Activated naive CD8-positive, alpha-beta T cell treated with anti-CD3 and anti-CD28 coated beads for 36 hours (primary cell): ENCODE results near the gene CNFN. TPM values are rescaled to one million over a fixed set of nuclear protein-coding genes. Genes with fewer than 3 reads are reported as not detected.

Source experiments
- DNase-seq: peaks from one replicate; pipeline ENCODE4 v3.0.0; 2021
- H3K27ac Mint-ChIP-seq: one replicate; pipeline ENCODE4 v1.8.0; 2022; ENCODE audit warnings: mild to moderate bottlenecking, moderate library complexity, mixed read lengths
- H3K27me3 Mint-ChIP-seq: one replicate; pipeline ENCODE4 v1.8.0; 2022; ENCODE audit warnings: mild to moderate bottlenecking, mixed read lengths
- H3K36me3 Mint-ChIP-seq: one replicate; pipeline ENCODE4 v1.8.0; 2021; ENCODE audit warnings: mild to moderate bottlenecking, mixed read lengths
- H3K4me1 Mint-ChIP-seq: one replicate; pipeline ENCODE4 v1.8.0; 2021; ENCODE audit warnings: mixed read lengths
- H3K4me3 Mint-ChIP-seq: one replicate; pipeline ENCODE4 v1.8.0; 2022; ENCODE audit warnings: mild to moderate bottlenecking, moderate library complexity, mixed read lengths
- H3K9me3 Mint-ChIP-seq: one replicate; pipeline ENCODE4 v1.8.0; 2022; ENCODE audit warnings: mixed read lengths
- total RNA-seq, 2 experiments: library from RNA; stranded (reverse); gene quantifications; one replicate each; pipeline ENCODE4 v1.2.3, GENCODE V29; 2021

The CNFN gene
- total RNA-seq, 2 experiments from 2014 or later = not detected

- no peaks in the 10 kb centered on the region for H3K9me3 Mint-ChIP-seq
- DNase-seq = no peak
- no peaks in the 10 kb centered on the region for H3K27me3 Mint-ChIP-seq
- no peak overlapping the region for H3K4me3 Mint-ChIP-seq
- H3K27ac Mint-ChIP-seq = no peak overlapping the region
- peaks cover 14% of the 10 kb centered on the region for H3K36me3 Mint-ChIP-seq
- H3K4me1 Mint-ChIP-seq = peaks cover 40% of the 10 kb centered on the region
These were observed 31.0 kb upstream of the CNFN start for GRCh38 chr19:42421101-42421500.

GRCh38 chr19:42420055-42420544 is 30.0 kb upstream of the CNFN start:
- Mint-ChIP-seq H3K27me3 (no peaks in the 10 kb centered on the region), H3K27ac (no peak overlapping the region)

GRCh38 chr19:42419309-42419708 is 29.2 kb upstream of the CNFN start:
- Mint-ChIP-seq H3K9me3 (no peaks in the 10 kb centered on the region), H3K27me3 (no peaks in the 10 kb centered on the region), H3K4me1 (peaks cover 37% of the 10 kb centered on the region), H3K36me3 (peaks cover 14% of the 10 kb centered on the region), H3K27ac (no peak overlapping the region), H3K4me3 (no peak overlapping the region)
- DNase-seq = no peak

More at GRCh38 chr19:42420055-42420544, 30.0 kb upstream of the CNFN start:
- Mint-ChIP-seq H3K9me3 (no peaks in the 10 kb centered on the region), H3K36me3 (peaks cover 14% of the 10 kb centered on the region), H3K4me1 (peaks cover 40% of the 10 kb centered on the region), H3K4me3 (no peak overlapping the region)
- DNase-seq = peak; percentile 78

GRCh38 chr19:42412661-42413076 is 22.6 kb upstream of the CNFN start:
- Mint-ChIP-seq H3K27ac (no peak overlapping the region), H3K9me3 (no peaks in the 10 kb centered on the region), H3K4me1 (no peaks in the 10 kb centered on the region), H3K4me3 (no peak overlapping the region), H3K36me3 (peaks cover 2% of the 10 kb centered on the region), H3K27me3 (no peaks in the 10 kb centered on the region)
- no peak for DNase-seq

GRCh38 chr19:42412227-42412626 is 22.1 kb upstream of the CNFN start:
- Mint-ChIP-seq H3K4me1 (no peaks in the 10 kb centered on the region), H3K27me3 (no peaks in the 10 kb centered on the region), H3K36me3 (peaks cover 2% of the 10 kb centered on the region), H3K27ac (no peak overlapping the region), H3K4me3 (no peak overlapping the region), H3K9me3 (no peaks in the 10 kb centered on the region)
- no peak for DNase-seq

- H3K27ac Mint-ChIP-seq = no peak overlapping the region
These were observed 21.6 kb upstream of the CNFN start for GRCh38 chr19:42411581-42412178.

GRCh38 chr19:42410371-42410770 is 20.3 kb upstream of the CNFN start:
- no peaks in the 10 kb centered on the region for H3K27me3 Mint-ChIP-seq
- no peaks in the 10 kb centered on the region for H3K4me1 Mint-ChIP-seq
- DNase-seq = no peak
- no peak overlapping the region for H3K4me3 Mint-ChIP-seq
- no peak overlapping the region for H3K27ac Mint-ChIP-seq
- H3K36me3 Mint-ChIP-seq = peaks cover 5% of the 10 kb centered on the region
- H3K9me3 Mint-ChIP-seq = no peaks in the 10 kb centered on the region

More at GRCh38 chr19:42411581-42412178, 21.6 kb upstream of the CNFN start:
- no peaks in the 10 kb centered on the region for H3K4me1 Mint-ChIP-seq
- peaks cover 2% of the 10 kb centered on the region for H3K36me3 Mint-ChIP-seq
- no peaks in the 10 kb centered on the region for H3K27me3 Mint-ChIP-seq
- no peak for DNase-seq
- H3K9me3 Mint-ChIP-seq = no peaks in the 10 kb centered on the region
- H3K4me3 Mint-ChIP-seq = no peak overlapping the region

- Mint-ChIP-seq H3K4me1 (no peaks in the 10 kb centered on the region), H3K9me3 (no peaks in the 10 kb centered on the region), H3K4me3 (no peak overlapping the region), H3K36me3 (peaks cover 10% of the 10 kb centered on the region), H3K27me3 (no peaks in the 10 kb centered on the region), H3K27ac (no peak overlapping the region)
- no peak for DNase-seq
These were observed 19.4 kb upstream of the CNFN start for GRCh38 chr19:42409477-42409876.

- Mint-ChIP-seq H3K4me3 (no peak overlapping the region), H3K4me1 (no peaks in the 10 kb centered on the region), H3K27ac (no peak overlapping the region), H3K27me3 (no peaks in the 10 kb centered on the region), H3K36me3 (peaks cover 12% of the 10 kb centered on the region), H3K9me3 (no peaks in the 10 kb centered on the region)
- no peak for DNase-seq
These were observed 17.7 kb upstream of the CNFN start for GRCh38 chr19:42407816-42408175.

- H3K27ac Mint-ChIP-seq = no peak overlapping the region
- DNase-seq = no peak
- no peaks in the 10 kb centered on the region for H3K9me3 Mint-ChIP-seq
- H3K27me3 Mint-ChIP-seq = no peaks in the 10 kb centered on the region
- peaks cover 3% of the 10 kb centered on the region for H3K4me1 Mint-ChIP-seq
- H3K36me3 Mint-ChIP-seq = peaks cover 12% of the 10 kb centered on the region
- H3K4me3 Mint-ChIP-seq = no peak overlapping the region
These were observed 17.2 kb upstream of the CNFN start for GRCh38 chr19:42407085-42407815.

GRCh38 chr19:42406111-42406510 is 16.0 kb upstream of the CNFN start:
- H3K4me1 Mint-ChIP-seq = peaks cover 10% of the 10 kb centered on the region
- peaks cover 12% of the 10 kb centered on the region for H3K36me3 Mint-ChIP-seq
- no peaks in the 10 kb centered on the region for H3K27me3 Mint-ChIP-seq
- no peak for DNase-seq
- H3K27ac Mint-ChIP-seq = no peak overlapping the region
- no peak overlapping the region for H3K4me3 Mint-ChIP-seq
- H3K9me3 Mint-ChIP-seq = no peaks in the 10 kb centered on the region

GRCh38 chr19:42403586-42403985 is 13.5 kb upstream of the CNFN start:
- H3K9me3 Mint-ChIP-seq = no peaks in the 10 kb centered on the region

GRCh38 chr19:42402376-42403116 is 12.4 kb upstream of the CNFN start:
- Mint-ChIP-seq H3K27ac (peak overlapping the region; percentile 66), H3K9me3 (no peaks in the 10 kb centered on the region), H3K36me3 (peaks cover 12% of the 10 kb centered on the region), H3K4me3 (peak overlapping the region; percentile 79), H3K4me1 (peaks cover 26% of the 10 kb centered on the region), H3K27me3 (no peaks in the 10 kb centered on the region)
- DNase-seq = no peak

More at GRCh38 chr19:42403586-42403985, 13.5 kb upstream of the CNFN start:
- no peak overlapping the region for H3K27ac Mint-ChIP-seq
- no peaks in the 10 kb centered on the region for H3K27me3 Mint-ChIP-seq
- DNase-seq = no peak
- peaks cover 12% of the 10 kb centered on the region for H3K36me3 Mint-ChIP-seq
- H3K4me1 Mint-ChIP-seq = peaks cover 20% of the 10 kb centered on the region
- H3K4me3 Mint-ChIP-seq = no peak overlapping the region

GRCh38 chr19:42401365-42402303 is 11.5 kb upstream of the CNFN start:
- Mint-ChIP-seq H3K4me3 (peak overlapping the region; percentile 79), H3K27ac (peak overlapping the region; percentile 66), H3K9me3 (no peaks in the 10 kb centered on the region)

More at GRCh38 chr19:42401365-42402303, 11.5 kb upstream of the CNFN start:
- H3K27me3 Mint-ChIP-seq = no peaks in the 10 kb centered on the region
- peaks cover 12% of the 10 kb centered on the region for H3K36me3 Mint-ChIP-seq
- peaks cover 30% of the 10 kb centered on the region for H3K4me1 Mint-ChIP-seq
- DNase-seq = peak; percentile 72
